RPMI7951 (cell line): ENCODE measurements around the gene KIAA0319L. TPM values are rescaled to one million over a fixed set of nuclear protein-coding genes. Genes with fewer than 3 reads are reported as not detected.

Experiments
- DNase-seq: peaks from one replicate; pipeline ENCODE4 v3.0.0-alpha.2; 2012; ENCODE audit warnings: low read depth
- total RNA-seq: library from RNA; depleted of rRNA; stranded (reverse); fragments of >200 nt; shearing (Covaris generic); gene quantifications from 2 replicates; pipeline ENCODE4 v1.2.3, GENCODE V29; 2014; rRNA removed

The KIAA0319L gene
- total RNA-seq, 1 experiment from 2014 or later, result 17.9 TPM

DNA sequence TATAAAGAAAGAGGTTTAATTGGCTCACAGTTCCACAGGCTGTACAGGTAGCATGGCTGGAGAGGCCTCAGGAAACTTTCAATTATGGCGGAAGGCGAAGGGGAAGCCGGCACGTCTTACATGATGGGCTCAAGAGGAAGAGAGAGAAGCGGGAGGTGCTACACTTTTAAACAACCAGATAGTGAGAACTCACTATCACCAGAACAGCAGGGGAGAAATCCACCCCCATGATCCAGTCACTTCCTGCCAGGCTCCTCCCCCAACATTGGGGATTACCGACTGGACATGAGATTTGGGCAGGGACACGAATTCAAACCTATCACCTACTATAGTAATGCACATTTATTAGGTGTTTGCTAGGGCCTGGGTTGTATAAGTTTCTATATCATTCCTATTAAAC, 170.9 kb downstream of the KIAA0319L start:
- no peak for DNase-seq

Other genes starting within 250 kb of the KIAA0319L start
- 11.7 and 11.9 TPM in 2 replicates for gene NCDN, start 396 bp upstream of the KIAA0319L start, total RNA-seq
- 0.68 and 0.96 TPM in 2 replicates for gene TFAP2E, start 15.9 kb upstream of the KIAA0319L start, total RNA-seq
- 56.1 and 58.2 TPM in 2 replicates for gene PSMB2, start 84.1 kb upstream of the KIAA0319L start, total RNA-seq
- 15.1 and 17.8 TPM in 2 replicates for gene C1orf216, start 161.5 kb upstream of the KIAA0319L start, total RNA-seq
- 19.0 and 20.5 TPM in 2 replicates for gene CLSPN, start 212.6 kb upstream of the KIAA0319L start, total RNA-seq